ENCODE measurements around the gene ERC1.

DNA sequence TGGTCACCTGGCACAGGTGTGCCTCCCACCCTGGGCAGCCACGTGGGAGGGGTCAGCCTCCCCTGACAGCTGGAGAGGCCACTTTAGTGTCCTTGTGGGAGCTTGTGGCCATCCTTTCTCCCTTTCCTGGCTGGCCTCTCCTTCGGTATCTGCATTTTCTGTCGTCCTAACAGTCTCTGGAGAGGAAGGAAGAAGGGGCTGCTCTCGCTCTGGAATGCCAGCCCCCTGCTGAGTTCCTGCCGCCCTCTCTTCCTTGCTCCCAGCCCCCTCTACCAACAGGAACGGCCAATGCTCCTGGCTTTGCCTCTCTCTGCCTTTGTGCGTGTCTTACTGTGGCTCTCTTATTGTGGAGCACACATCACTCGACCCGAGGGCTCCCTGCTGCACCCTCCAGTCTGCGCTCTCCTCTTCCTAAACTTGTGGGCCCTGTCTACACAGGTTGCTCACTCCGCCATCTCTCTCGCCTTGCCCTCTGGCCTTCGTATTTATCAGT lies 532.6 kb downstream of the ERC1 start:
- TF ChIP-seq, protein P1, sequence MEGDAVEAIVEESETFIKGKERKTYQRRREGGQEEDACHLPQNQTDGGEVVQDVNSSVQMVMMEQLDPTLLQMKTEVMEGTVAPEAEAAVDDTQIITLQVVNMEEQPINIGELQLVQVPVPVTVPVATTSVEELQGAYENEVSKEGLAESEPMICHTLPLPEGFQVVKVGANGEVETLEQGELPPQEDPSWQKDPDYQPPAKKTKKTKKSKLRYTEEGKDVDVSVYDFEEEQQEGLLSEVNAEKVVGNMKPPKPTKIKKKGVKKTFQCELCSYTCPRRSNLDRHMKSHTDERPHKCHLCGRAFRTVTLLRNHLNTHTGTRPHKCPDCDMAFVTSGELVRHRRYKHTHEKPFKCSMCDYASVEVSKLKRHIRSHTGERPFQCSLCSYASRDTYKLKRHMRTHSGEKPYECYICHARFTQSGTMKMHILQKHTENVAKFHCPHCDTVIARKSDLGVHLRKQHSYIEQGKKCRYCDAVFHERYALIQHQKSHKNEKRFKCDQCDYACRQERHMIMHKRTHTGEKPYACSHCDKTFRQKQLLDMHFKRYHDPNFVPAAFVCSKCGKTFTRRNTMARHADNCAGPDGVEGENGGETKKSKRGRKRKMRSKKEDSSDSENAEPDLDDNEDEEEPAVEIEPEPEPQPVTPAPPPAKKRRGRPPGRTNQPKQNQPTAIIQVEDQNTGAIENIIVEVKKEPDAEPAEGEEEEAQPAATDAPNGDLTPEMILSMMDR (tag by site-specific recombination; IDR thresholded peaks at IDR 0.05), result no peak
- TF ChIP-seq ZNF175 (tag by site-specific recombination; IDR thresholded peaks at IDR 0.05), result no peak
- TF ChIP-seq IKZF3 (tag by site-specific recombination; IDR thresholded peaks at IDR 0.05), result no peak
- TF ChIP-seq ZNF513 (tag by site-specific recombination; IDR thresholded peaks at IDR 0.05), result no peak
- no peak for TF ChIP-seq ZBTB8A (tag by site-specific recombination; IDR thresholded peaks at IDR 0.05)
- TF ChIP-seq ZNF768 (tag by site-specific recombination; IDR thresholded peaks at IDR 0.05), result no peak
- no peak for TF ChIP-seq ZNF701 (tag by site-specific recombination; IDR thresholded peaks at IDR 0.05)
- no peak for TF ChIP-seq BCL11A (tag by site-specific recombination; IDR thresholded peaks at IDR 0.05; ENCODE audit: low read depth)
- no peak for TF ChIP-seq ZNF223 (tag by site-specific recombination; IDR thresholded peaks at IDR 0.05)
- TF ChIP-seq ZNF140 (tag by site-specific recombination; IDR thresholded peaks at IDR 0.05), result no peak
- no peak for TF ChIP-seq ZBTB1 (tag by site-specific recombination; IDR thresholded peaks at IDR 0.05)
- TF ChIP-seq, protein P2, sequence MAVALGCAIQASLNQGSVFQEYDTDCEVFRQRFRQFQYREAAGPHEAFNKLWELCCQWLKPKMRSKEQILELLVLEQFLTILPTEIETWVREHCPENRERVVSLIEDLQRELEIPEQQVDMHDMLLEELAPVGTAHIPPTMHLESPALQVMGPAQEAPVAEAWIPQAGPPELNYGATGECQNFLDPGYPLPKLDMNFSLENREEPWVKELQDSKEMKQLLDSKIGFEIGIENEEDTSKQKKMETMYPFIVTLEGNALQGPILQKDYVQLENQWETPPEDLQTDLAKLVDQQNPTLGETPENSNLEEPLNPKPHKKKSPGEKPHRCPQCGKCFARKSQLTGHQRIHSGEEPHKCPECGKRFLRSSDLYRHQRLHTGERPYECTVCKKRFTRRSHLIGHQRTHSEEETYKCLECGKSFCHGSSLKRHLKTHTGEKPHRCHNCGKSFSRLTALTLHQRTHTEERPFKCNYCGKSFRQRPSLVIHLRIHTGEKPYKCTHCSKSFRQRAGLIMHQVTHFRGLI (tag by site-specific recombination; IDR thresholded peaks at IDR 0.05), result no peak
- no peak for TF ChIP-seq ZNF677 (tag by site-specific recombination; IDR thresholded peaks at IDR 0.05)
